ENCODE measurements around the gene ABAT. TPM values are rescaled to one million over a fixed set of nuclear protein-coding genes. Genes with fewer than 3 reads are reported as not detected.
A peak's percentile ranks its signal among the peaks of the same experiment; 100 is the strongest.

ABAT gene
- total RNA-seq, 3 donors from 2014 or later: 12.1 to 25.5 (median 16.5) TPM

DNA sequence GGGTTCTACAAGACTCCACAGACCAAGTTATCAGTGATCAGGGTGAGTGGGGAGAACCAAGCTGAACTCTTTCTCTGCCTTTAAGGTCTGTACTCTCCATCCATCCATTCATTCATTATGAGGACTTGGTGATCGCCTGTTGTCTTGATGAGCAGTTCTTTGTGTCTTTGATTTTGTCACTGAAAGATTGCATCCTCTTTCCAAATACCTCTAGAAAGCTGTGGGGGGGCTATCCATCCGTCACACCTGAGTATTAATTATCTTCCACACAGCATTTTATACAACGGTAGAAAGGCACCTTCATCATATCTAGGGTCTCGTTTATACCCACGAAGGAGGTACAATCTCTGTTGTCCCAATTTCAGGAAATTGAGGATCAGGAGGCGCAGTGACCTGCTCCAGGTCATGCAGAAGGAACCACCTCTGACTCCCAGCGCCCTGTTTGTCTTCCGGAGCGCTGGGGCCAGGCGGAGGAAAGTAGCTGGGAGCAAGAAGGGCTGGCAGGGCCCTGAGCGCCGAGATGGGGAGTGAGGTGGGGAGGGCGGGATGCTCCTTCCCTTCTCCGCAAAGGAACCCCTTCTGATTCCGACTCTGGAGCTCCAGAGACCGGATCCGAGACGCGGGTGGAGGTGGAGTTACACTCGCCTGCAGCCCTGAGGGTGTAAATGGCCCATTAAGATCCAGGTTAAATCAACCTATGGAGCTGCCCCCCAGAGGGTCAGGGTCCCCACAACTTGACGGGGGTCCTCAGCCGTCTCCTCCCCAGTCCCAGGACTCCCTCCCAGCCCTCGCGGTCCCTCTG is 605 bp upstream of the ABAT start:
- intact Hi-C loops (cut with DNase I, micrococcal nuclease): loop anchor here in 1 of 2 donors (10.0 kb wide), 1 partner anchor 111 kb away; no protein-coding TSS in a partner anchor
- no peaks in the 10 kb centered on the region for H3K9me3 ChIP-seq
- H3K4me1 ChIP-seq (ENCODE audit: low read depth): peaks cover 6% of the 10 kb centered on the region
- H3K36me3 ChIP-seq (ENCODE audit: low read depth): no peaks in the 10 kb centered on the region
- DNase-seq (no peak), ATAC-seq (peak; percentile 64)
- H3K4me3 ChIP-seq: peak overlapping the region; percentile 22
- TF ChIP-seq, protein P1, sequence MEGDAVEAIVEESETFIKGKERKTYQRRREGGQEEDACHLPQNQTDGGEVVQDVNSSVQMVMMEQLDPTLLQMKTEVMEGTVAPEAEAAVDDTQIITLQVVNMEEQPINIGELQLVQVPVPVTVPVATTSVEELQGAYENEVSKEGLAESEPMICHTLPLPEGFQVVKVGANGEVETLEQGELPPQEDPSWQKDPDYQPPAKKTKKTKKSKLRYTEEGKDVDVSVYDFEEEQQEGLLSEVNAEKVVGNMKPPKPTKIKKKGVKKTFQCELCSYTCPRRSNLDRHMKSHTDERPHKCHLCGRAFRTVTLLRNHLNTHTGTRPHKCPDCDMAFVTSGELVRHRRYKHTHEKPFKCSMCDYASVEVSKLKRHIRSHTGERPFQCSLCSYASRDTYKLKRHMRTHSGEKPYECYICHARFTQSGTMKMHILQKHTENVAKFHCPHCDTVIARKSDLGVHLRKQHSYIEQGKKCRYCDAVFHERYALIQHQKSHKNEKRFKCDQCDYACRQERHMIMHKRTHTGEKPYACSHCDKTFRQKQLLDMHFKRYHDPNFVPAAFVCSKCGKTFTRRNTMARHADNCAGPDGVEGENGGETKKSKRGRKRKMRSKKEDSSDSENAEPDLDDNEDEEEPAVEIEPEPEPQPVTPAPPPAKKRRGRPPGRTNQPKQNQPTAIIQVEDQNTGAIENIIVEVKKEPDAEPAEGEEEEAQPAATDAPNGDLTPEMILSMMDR (IDR thresholded peaks at IDR 0.05): no peak

DNA sequence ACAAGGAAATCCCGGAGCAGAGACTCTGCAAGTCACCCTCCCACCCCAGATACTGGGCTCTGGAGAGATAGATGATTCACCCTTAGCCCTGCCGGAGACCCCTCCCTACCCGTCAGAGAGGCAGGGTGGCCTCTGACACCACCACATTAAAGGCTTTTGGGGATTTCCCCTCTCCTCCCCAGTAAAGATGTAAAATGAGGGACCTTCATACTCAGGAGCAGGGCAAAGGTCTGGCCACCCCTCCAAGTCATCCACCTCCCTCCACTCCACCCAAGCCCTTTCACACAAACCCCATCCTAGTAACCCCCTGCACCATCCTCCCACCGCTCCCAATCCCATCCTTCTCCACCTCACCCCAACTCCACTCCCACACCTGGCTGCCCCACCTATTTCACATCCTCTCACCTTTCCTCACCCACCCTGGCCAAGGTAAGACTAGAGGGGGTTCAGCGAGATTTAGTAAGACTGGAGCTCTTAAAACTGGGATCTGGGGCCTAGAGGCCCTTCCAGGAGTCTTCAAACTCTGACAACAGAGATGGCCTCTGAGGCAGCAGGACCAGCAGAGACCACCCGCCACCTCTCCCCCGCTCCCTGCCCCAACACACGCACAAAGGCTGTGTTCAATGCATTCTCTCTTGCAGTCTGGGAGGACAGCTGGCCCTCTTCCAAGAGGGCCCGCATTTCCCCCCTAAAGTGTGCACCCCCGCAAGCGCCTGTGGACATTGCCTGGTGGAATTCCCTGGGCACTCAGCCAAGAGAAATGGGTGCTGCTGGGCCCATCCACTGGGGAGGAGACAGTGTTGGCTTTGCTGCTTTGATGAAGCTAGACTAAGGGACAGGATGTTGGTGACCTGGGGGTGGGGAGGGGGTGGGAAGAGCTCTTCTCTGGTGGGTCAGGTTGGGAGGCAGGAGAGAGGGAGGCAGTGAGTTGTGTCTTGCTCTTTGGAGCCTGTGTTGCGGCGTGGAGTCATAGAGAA is 1.1 kb downstream of the ABAT start:
- Histone ChIP-seq H3K9me3 (no peaks in the 10 kb centered on the region), H3K36me3 (ENCODE audit: low read depth) (no peaks in the 10 kb centered on the region), H3K4me1 (ENCODE audit: low read depth) (peaks cover 6% of the 10 kb centered on the region), H3K4me3 (no peak overlapping the region)
- DNase-seq (no peak), ATAC-seq (no peak)
- TF ChIP-seq, protein P1 (IDR thresholded peaks at IDR 0.05): no peak
- intact Hi-C loops (cut with DNase I, micrococcal nuclease): loop anchor here in 1 of 2 donors (10.0 kb wide), 1 partner anchor 109 kb away; no protein-coding TSS in a partner anchor

DNA sequence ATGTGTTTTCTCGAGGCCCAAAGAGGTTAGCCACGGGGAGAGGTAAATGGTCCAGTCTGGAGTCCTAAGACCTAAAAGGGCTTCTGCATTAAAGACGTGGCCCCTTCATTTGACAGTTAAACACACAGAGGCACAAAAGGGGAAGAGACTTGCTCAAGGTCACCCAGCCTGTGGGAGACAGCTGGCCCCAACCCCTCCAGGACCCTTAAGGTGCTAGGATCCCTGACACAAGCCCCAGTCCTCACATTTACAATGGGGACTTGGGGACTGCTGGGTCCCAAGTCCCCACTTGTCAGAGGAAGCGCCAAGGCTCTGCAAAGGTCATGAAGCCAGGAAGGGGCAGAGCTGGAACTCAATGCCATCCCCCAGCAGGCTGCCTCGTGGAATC is 1.7 kb downstream of the ABAT start:
- TF ChIP-seq, protein P1 (IDR thresholded peaks at IDR 0.05): no peak
- ATAC-seq (no peak), DNase-seq (no peak)
- Histone ChIP-seq H3K36me3 (ENCODE audit: low read depth) (no peaks in the 10 kb centered on the region), H3K4me3 (no peak overlapping the region), H3K4me1 (ENCODE audit: low read depth) (peaks cover 6% of the 10 kb centered on the region), H3K9me3 (no peaks in the 10 kb centered on the region)
- intact Hi-C loops (cut with DNase I, micrococcal nuclease): loop anchor here in 1 of 2 donors (10.0 kb wide), 1 partner anchor 109 kb away; no protein-coding TSS in a partner anchor

DNA sequence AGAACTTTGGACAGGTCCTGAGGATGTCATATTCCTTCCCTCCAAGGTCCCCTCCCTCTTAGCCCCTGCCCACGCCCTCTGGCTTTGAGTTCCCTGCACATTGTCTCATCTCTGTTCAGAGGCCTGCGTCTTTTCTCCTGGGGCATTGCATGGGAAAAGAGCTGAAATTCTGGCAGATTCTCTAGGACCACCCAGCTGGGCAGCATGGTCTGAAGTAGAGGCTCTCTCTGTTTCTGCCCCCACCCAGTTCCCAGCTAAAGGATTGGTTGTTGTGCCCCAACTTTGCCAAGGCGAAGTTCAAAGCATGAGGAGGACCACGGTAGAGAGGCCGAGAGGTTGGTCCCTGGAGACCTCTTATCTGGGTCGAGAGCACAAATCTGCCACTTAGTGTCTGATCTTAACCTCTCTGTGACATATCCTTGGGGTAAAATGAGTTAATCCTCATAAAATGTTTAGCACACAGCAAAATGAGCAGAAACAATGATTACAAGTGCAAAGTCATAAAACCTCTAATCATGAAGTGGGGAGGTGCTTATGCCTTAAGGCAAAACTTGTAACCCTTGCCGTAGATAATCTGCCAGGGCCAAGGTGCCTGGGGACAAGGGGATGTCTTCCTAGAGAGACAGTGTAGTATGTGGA is 2.4 kb downstream of the ABAT start:
- no peak for DNase-seq

More for the DNA sequence above, 2.4 kb downstream of the ABAT start:
- no peaks in the 10 kb centered on the region for H3K9me3 ChIP-seq
- ATAC-seq: no peak
- no peak overlapping the region for H3K4me3 ChIP-seq
- H3K4me1 ChIP-seq (ENCODE audit: low read depth): peaks cover 6% of the 10 kb centered on the region
- intact Hi-C loops (cut with DNase I, micrococcal nuclease): loop anchor here in 1 of 2 donors (10.0 kb wide), 1 partner anchor 108 kb away; no protein-coding TSS in a partner anchor
- no peaks in the 10 kb centered on the region for H3K36me3 ChIP-seq (ENCODE audit: low read depth)
- TF ChIP-seq, protein P1 (IDR thresholded peaks at IDR 0.05): no peak
